ENCODE data around the gene SLCO6A1. TPM values are rescaled to one million over a fixed set of nuclear protein-coding genes. Genes with fewer than 3 reads are reported as not detected.

Gene SLCO6A1
- polyA plus RNA-seq, 3 donors = not detected

- H3K9me3 ChIP-seq (replicated peaks in 1 of 2; ENCODE audit: control insufficient read depth in 1 of 2, insufficient read depth in 1 of 2, low read length in 2 of 2) = peaks cover 7 to 9% of the 10 kb centered on the region in 2 donors
- TF ChIP-seq CTCF (IDR thresholded peaks at IDR 0.05) = no peak
- no peaks in the 10 kb centered on the region for H4K20me1 ChIP-seq (ENCODE audit: insufficient read depth, low read length)
- no peak for DNase-seq
- H3K27ac ChIP-seq (ENCODE audit: low read depth in 1 of 2, low read length in 2 of 2) = no peak overlapping the region
- Mint-ChIP-seq H3K27me3 (ENCODE audit: low read depth in 3 of 3) (peaks cover 2 to 5% (median 3%) of the 10 kb centered on the region in 3 donors), H3K9me3 (peaks cover 0 to 40% (median 16%) of the 10 kb centered on the region in 7 donors), H3K4me1 (peaks cover 5% of the 10 kb centered on the region), H3K27ac (no peak overlapping the region), H3K4me3 (no peak overlapping the region), H3K36me3 (no peaks in the 10 kb centered on the region)
- no peak overlapping the region for H3K9ac ChIP-seq (ENCODE audit: insufficient read depth, low read length, poor library complexity, severe bottlenecking)
- no peak overlapping the region for H3K4me2 ChIP-seq (replicated peaks; ENCODE audit: extremely low read depth, low read length, poor library complexity, severe bottlenecking)
- H2AFZ ChIP-seq (ENCODE audit: insufficient read depth, low read depth, low read length, poor library complexity, severe bottlenecking) = no peak overlapping the region
- H3K36me3 ChIP-seq (replicated peaks in 1 of 2; ENCODE audit: control insufficient read depth in 1 of 2, insufficient read depth in 2 of 2, low read length in 2 of 2) = no peaks in the 10 kb centered on the region
- WGBS (ENCODE audit: insufficient coverage) = 87% methylated on average over 4 of the region's 5 CpGs
- no peaks in the 10 kb centered on the region for H3K4me1 ChIP-seq (ENCODE audit: control insufficient read depth in 1 of 2, insufficient read depth in 2 of 2, low read length in 2 of 2)
- H3K27me3 ChIP-seq (ENCODE audit: control insufficient read depth in 2 of 2, insufficient read depth in 2 of 2, low read length in 2 of 2) = no peaks in the 10 kb centered on the region
- H3K4me3 ChIP-seq (replicated peaks in 1 of 3; ENCODE audit: low read depth in 2 of 3, low read length in 3 of 3) = no peak overlapping the region
- intact Hi-C loops (cut with micrococcal nuclease) = no loop called here
- no peaks in the 10 kb centered on the region for H3K79me2 ChIP-seq (ENCODE audit: insufficient read depth, low read length)
Observed at GRCh38 chr5:102450313-102450990, 48.3 kb downstream of the SLCO6A1 start.

- peaks cover 3 to 8% (median 4%) of the 10 kb centered on the region in 3 donors for H3K27me3 Mint-ChIP-seq (ENCODE audit: low read depth in 3 of 3)
- no peaks in the 10 kb centered on the region for H3K4me1 ChIP-seq (ENCODE audit: control insufficient read depth in 1 of 2, insufficient read depth in 2 of 2, low read length in 2 of 2)
- no peak for DNase-seq
- H3K9me3 ChIP-seq (replicated peaks in 1 of 2; ENCODE audit: control insufficient read depth in 1 of 2, insufficient read depth in 1 of 2, low read length in 2 of 2) = peaks cover 0 to 4% of the 10 kb centered on the region in 2 donors
- no peaks in the 10 kb centered on the region for H3K79me2 ChIP-seq (ENCODE audit: insufficient read depth, low read length)
- no peak overlapping the region for H3K4me3 ChIP-seq (replicated peaks in 1 of 3; ENCODE audit: low read depth in 2 of 3, low read length in 3 of 3)
- H3K9ac ChIP-seq (ENCODE audit: insufficient read depth, low read length, poor library complexity, severe bottlenecking) = no peak overlapping the region
- H3K27me3 ChIP-seq (ENCODE audit: control insufficient read depth in 2 of 2, insufficient read depth in 2 of 2, low read length in 2 of 2) = no peaks in the 10 kb centered on the region
- H3K27ac Mint-ChIP-seq = no peak overlapping the region
- no peaks in the 10 kb centered on the region for H3K4me1 Mint-ChIP-seq
- H3K36me3 Mint-ChIP-seq = no peaks in the 10 kb centered on the region
- WGBS (ENCODE audit: insufficient coverage) = 93% methylated on average over 2 of the region's 2 CpGs
- no peaks in the 10 kb centered on the region for H4K20me1 ChIP-seq (ENCODE audit: insufficient read depth, low read length)
- intact Hi-C loops (cut with micrococcal nuclease) = no loop called here
- TF ChIP-seq CTCF (IDR thresholded peaks at IDR 0.05) = no peak
- peaks cover 0 to 20% (median 4%) of the 10 kb centered on the region in 7 donors for H3K9me3 Mint-ChIP-seq
- no peak overlapping the region for H3K4me2 ChIP-seq (replicated peaks; ENCODE audit: extremely low read depth, low read length, poor library complexity, severe bottlenecking)
- H2AFZ ChIP-seq (ENCODE audit: insufficient read depth, low read depth, low read length, poor library complexity, severe bottlenecking) = no peak overlapping the region
- H3K4me3 Mint-ChIP-seq = no peak overlapping the region
- H3K36me3 ChIP-seq (replicated peaks in 1 of 2; ENCODE audit: control insufficient read depth in 1 of 2, insufficient read depth in 2 of 2, low read length in 2 of 2) = no peaks in the 10 kb centered on the region
- H3K27ac ChIP-seq (ENCODE audit: low read depth in 1 of 2, low read length in 2 of 2) = no peak overlapping the region
Observed at GRCh38 chr5:102433473-102433872, 65.3 kb downstream of the SLCO6A1 start.

All from CD14-positive monocyte (primary cell).